DOHH2 (cell line): Measurements from ENCODE around the gene UEVLD.

Experiments used
- EZH2phosphoT487 ChIP-seq: fragments of 200-600 bp; sonication (generic); IDR thresholded peaks from 2 replicates; pipeline ENCODE4 v1.6.1; 2017; ENCODE audit warnings: borderline replicate concordance, mild to moderate bottlenecking, antibody characterized with exemption, low read length, moderate library complexity, mixed read lengths
- TF ChIP-seq, protein P1 (sequence below): fragments of 200-600 bp; sonication (generic); IDR thresholded peaks from one replicate; pipeline ENCODE4 v1.5.1; 2014; ENCODE audit warnings: antibody characterized with exemption, mild to moderate bottlenecking, low read depth, low read length; ENCODE audit not compliant: poor library complexity, severe bottlenecking

- TF ChIP-seq, protein P1, sequence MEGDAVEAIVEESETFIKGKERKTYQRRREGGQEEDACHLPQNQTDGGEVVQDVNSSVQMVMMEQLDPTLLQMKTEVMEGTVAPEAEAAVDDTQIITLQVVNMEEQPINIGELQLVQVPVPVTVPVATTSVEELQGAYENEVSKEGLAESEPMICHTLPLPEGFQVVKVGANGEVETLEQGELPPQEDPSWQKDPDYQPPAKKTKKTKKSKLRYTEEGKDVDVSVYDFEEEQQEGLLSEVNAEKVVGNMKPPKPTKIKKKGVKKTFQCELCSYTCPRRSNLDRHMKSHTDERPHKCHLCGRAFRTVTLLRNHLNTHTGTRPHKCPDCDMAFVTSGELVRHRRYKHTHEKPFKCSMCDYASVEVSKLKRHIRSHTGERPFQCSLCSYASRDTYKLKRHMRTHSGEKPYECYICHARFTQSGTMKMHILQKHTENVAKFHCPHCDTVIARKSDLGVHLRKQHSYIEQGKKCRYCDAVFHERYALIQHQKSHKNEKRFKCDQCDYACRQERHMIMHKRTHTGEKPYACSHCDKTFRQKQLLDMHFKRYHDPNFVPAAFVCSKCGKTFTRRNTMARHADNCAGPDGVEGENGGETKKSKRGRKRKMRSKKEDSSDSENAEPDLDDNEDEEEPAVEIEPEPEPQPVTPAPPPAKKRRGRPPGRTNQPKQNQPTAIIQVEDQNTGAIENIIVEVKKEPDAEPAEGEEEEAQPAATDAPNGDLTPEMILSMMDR = no peak
- no peak for TF ChIP-seq EZH2phosphoT487
Observed at GRCh38 chr11:18490319-18490718, 98.2 kb downstream of the UEVLD start.
